Stimulated activated CD4-positive, alpha-beta T cell treated with anti-CD3 and anti-CD28 coated beads, TNF-alpha, amount 100 ng/mL, for 1 hour (primary cell): Measurements from ENCODE around the gene ERMAP.
"Not testable (repeated sequence)": the region's sequence is repeated elsewhere in the genome, so short reads cannot be mapped to it uniquely, and the experiment has no call there.

ENCODE experiments used
- DNase-seq, 3 donors: peaks; one replicate each; pipeline ENCODE4 v3.0.0-alpha.2; 2020; ENCODE audit warnings: low read depth in 3 of 3, low spot score in 1 of 3

The ERMAP gene

GRCh38 chr1:42841440-42842147, 24.7 kb downstream of the ERMAP start:
- no peak for DNase-seq

- DNase-seq: no peak
Measured at GRCh38 chr1:42844592-42845140, 27.7 kb downstream of the ERMAP start.

- DNase-seq: no peak
Measured at GRCh38 chr1:42845193-42845592, 28.3 kb downstream of the ERMAP start.

GRCh38 chr1:42845866-42846256, 28.9 kb downstream of the ERMAP start:
- DNase-seq: no peak

- peak; percentile 65 to 75 (median 67) for DNase-seq
Measured at GRCh38 chr1:42846257-42847110, 29.6 kb downstream of the ERMAP start, which contains the start of gene ZNF691. TSS of gene ZNF691 (plus strand) at chr1:42846613. CDS start at chr1:42849659, 3,046 bp downstream.

GRCh38 chr1:42847111-42847595, 30.2 kb downstream of the ERMAP start:
- DNase-seq: no peak

- no peak for DNase-seq
Measured at GRCh38 chr1:42847721-42848460, 31.0 kb downstream of the ERMAP start.

- no peak for DNase-seq
Measured at GRCh38 chr1:42848823-42849537, 32.1 kb downstream of the ERMAP start.

GRCh38 chr1:42849944-42850343, 33.0 kb downstream of the ERMAP start:
- DNase-seq: no peak

GRCh38 chr1:42851420-42851819, 34.5 kb downstream of the ERMAP start:
- no peak for DNase-seq

- DNase-seq: no peak
Measured at GRCh38 chr1:42851960-42852607, 35.2 kb downstream of the ERMAP start.

- DNase-seq: no peak
Measured at GRCh38 chr1:42852608-42852980, 35.7 kb downstream of the ERMAP start.

- DNase-seq: no peak
Measured at GRCh38 chr1:42853116-42853884, 36.4 kb downstream of the ERMAP start.

- DNase-seq: not testable (repeated sequence)
Measured at GRCh38 chr1:42856554-42856953, 39.6 kb downstream of the ERMAP start.

- not testable (repeated sequence) for DNase-seq
Measured at GRCh38 chr1:42859366-42859765, 42.4 kb downstream of the ERMAP start.

- no peak for DNase-seq
Measured at GRCh38 chr1:42860339-42861013, 43.6 kb downstream of the ERMAP start.

GRCh38 chr1:42861014-42861399, 44.1 kb downstream of the ERMAP start:
- no peak for DNase-seq

GRCh38 chr1:42866549-42866948, 49.6 kb downstream of the ERMAP start:
- no peak for DNase-seq

- DNase-seq: not testable (repeated sequence)
Measured at GRCh38 chr1:42868466-42868865, 51.5 kb downstream of the ERMAP start.
